GM12878 (cell line): ENCODE results near the gene SMIM32. TPM values are rescaled to one million over a fixed set of nuclear protein-coding genes. Genes with fewer than 3 reads are reported as not detected.

Source experiments
- ATAC-seq: fragments of 200-7000 bp; cut with Tn5 transposase; 3 replicates; pipeline ENCODE4 v1.9.1; 2020; ENCODE audit warnings: mild to moderate bottlenecking, moderate library complexity
- BruUV-seq: library from RNA; stranded (reverse); fragments of 400-500 nt; replicated peaks from 2 replicates; lab custom pipeline; 2021; lab: Mats Ljungman, UMichigan
- CTCF ChIA-PET: fragments of 300-600 bp; sonication (Branson Sonifier 250); formaldehyde crosslinking; extraction: SDS; loops from one replicate; lab custom pipeline; 2021; ENCODE audit warnings: inconsistent platforms; lab: Yijun Ruan, JAX
- POLR2A ChIA-PET: fragments of 350-600 bp; formaldehyde crosslinking; extraction: SDS; loops from one replicate; lab custom pipeline; 2021; ENCODE audit warnings: inconsistent platforms; lab: Charles Lee
- RAD21 ChIA-PET: fragments of 300-600 bp; sonication (Branson Sonifier 250); formaldehyde crosslinking; loops from one replicate; lab custom pipeline; 2023; ENCODE audit warnings: antibody characterized with exemption; ENCODE audit not compliant: unreplicated experiment; lab: Charles Lee
- SMC1A ChIA-PET: fragments of 300-600 bp; sonication (Branson Sonifier 250); formaldehyde crosslinking; loops from one replicate; lab custom pipeline; 2023; ENCODE audit not compliant: unreplicated experiment, uncharacterized antibody; lab: Charles Lee
- DNase-seq: peaks from one replicate; pipeline ENCODE4 v3.0.0-alpha.2; 2011; ENCODE audit warnings: low read depth, low spot score
- FAIRE-seq: peaks from 3 replicates; lab custom pipeline; 2011; peaks lifted over from hg19 to GRCh38; lab: Jason Lieb, UNC
- H2AFZ ChIP-seq: 2 replicates; pipeline ENCODE4 v1.6.0; 2011; ENCODE audit warnings: low read depth, low read length, control low read depth; ENCODE audit not compliant: control insufficient read depth
- H3K27ac ChIP-seq: 2 replicates; pipeline ENCODE4 v1.5.1; 2011; ENCODE audit warnings: control low read depth; ENCODE audit not compliant: control insufficient read depth, insufficient read depth
- H3K27me3 ChIP-seq, 2 experiments: replicated peaks in 1 of 2; 2 replicates each; pipeline versions ENCODE4 v1.6.0 to v1.6.1; 2011; ENCODE audit warnings: low read length in 1 of 2; ENCODE audit not compliant: control insufficient read depth in 2 of 2, insufficient read depth in 2 of 2
- H3K36me3 ChIP-seq, 2 experiments: 2 replicates each; pipeline ENCODE4 v1.5.1; 2011; ENCODE audit warnings: low read length in 1 of 2; ENCODE audit not compliant: control insufficient read depth in 2 of 2, insufficient read depth in 2 of 2
- H3K4me1 ChIP-seq: 2 replicates; pipeline ENCODE4 v1.6.1; 2011; ENCODE audit warnings: mild to moderate bottlenecking, low read length, moderate library complexity, mixed read lengths; ENCODE audit not compliant: control insufficient read depth, insufficient read depth
- H3K4me2 ChIP-seq: 2 replicates; pipeline ENCODE4 v1.6.0; 2011; ENCODE audit warnings: control low read depth; ENCODE audit not compliant: control insufficient read depth, insufficient read depth
- H3K4me3 ChIP-seq: fragments of 200-600 bp; sonication (generic); 2 replicates; pipeline ENCODE4 v1.5.1; 2016
- H3K79me2 ChIP-seq: 2 replicates; pipeline ENCODE4 v1.6.0; 2011; ENCODE audit warnings: low read length; ENCODE audit not compliant: control insufficient read depth, insufficient read depth
- H3K9ac ChIP-seq: 2 replicates; pipeline ENCODE4 v1.8.0; 2011; ENCODE audit warnings: low read length, control low read depth, mixed read lengths; ENCODE audit not compliant: control insufficient read depth, insufficient read depth
- H3K9me3 ChIP-seq: replicated peaks from 3 replicates; pipeline ENCODE4 v1.5.1; 2011; ENCODE audit warnings: mild to moderate bottlenecking, low read length; ENCODE audit not compliant: control insufficient read depth, insufficient read depth
- H4K20me1 ChIP-seq: 2 replicates; pipeline ENCODE4 v1.6.0; 2011; ENCODE audit not compliant: control insufficient read depth, insufficient read depth
- CEBPZ ChIP-seq: fragments of 150-350 bp; IDR thresholded peaks from 2 replicates; pipeline ENCODE4 v1.6.1; 2016; ENCODE audit warnings: low read depth, low read length
- CHD4 ChIP-seq: fragments of 200-600 bp; sonication (generic); IDR thresholded peaks from 2 replicates; pipeline ENCODE4 v1.6.1; 2016; ENCODE audit warnings: mild to moderate bottlenecking
- CTCF ChIP-seq, 3 experiments: IDR thresholded peaks in 2 of 3; conservative IDR thresholded peaks in 1 of 3; 2 replicates each; pipeline ENCODE4 v1.5.1; 2011; ENCODE audit warnings: low read depth in 3 of 3, low read length in 3 of 3, mild to moderate bottlenecking in 3 of 3, control low read depth in 2 of 3, moderate library complexity in 2 of 3, inconsistent platforms in 1 of 3, mixed read lengths in 1 of 3; ENCODE audit not compliant: control insufficient read depth in 2 of 3, insufficient read depth in 1 of 3; ENCODE audit errors: extremely low read depth in 1 of 3
- E2F4 ChIP-seq: IDR thresholded peaks from 2 replicates; pipeline ENCODE4 v1.6.1; 2012; ENCODE audit warnings: low read depth, low read length, improper control_type of control experiment
- FOS ChIP-seq: IDR thresholded peaks from 3 replicates; pipeline ENCODE4 v1.6.1; 2011; ENCODE audit warnings: borderline replicate concordance; ENCODE audit not compliant: insufficient read length; ENCODE audit errors: extremely low read depth
- FOXM1 ChIP-seq: IDR thresholded peaks from 2 replicates; pipeline ENCODE4 v1.6.1; 2012; ENCODE audit warnings: low read depth, mild to moderate bottlenecking, inconsistent platforms, low read length, moderate library complexity
- IKZF2 ChIP-seq, 2 experiments: fragments of 450-650 bp; IDR thresholded peaks; 2 replicates each; pipeline ENCODE4 v1.6.1; 2017; ENCODE audit warnings: mild to moderate bottlenecking in 2 of 2, moderate library complexity in 2 of 2
- NBN ChIP-seq: fragments of 450-650 bp; IDR thresholded peaks from 2 replicates; pipeline ENCODE4 v1.6.1; 2016
- NR2F1 ChIP-seq: fragments of 450-650 bp; conservative IDR thresholded peaks from 2 replicates; pipeline ENCODE4 v1.6.1; 2017; ENCODE audit warnings: mild to moderate bottlenecking
- NRF1 ChIP-seq: conservative IDR thresholded peaks from 2 replicates; pipeline ENCODE4 v1.6.1; 2011; ENCODE audit warnings: mild to moderate bottlenecking, low read depth, low read length, improper control_type of control experiment
- PAX8 ChIP-seq: fragments of 450-650 bp; IDR thresholded peaks from 2 replicates; pipeline ENCODE4 v1.6.1; 2017; ENCODE audit warnings: mild to moderate bottlenecking, moderate library complexity
- RAD21 ChIP-seq: IDR thresholded peaks from 2 replicates; pipeline ENCODE4 v1.6.1; 2011; ENCODE audit warnings: mild to moderate bottlenecking, low read depth, low read length, moderate library complexity; ENCODE audit not compliant: insufficient read depth
- RCOR1 ChIP-seq: conservative IDR thresholded peaks from 2 replicates; pipeline ENCODE4 v1.6.1; 2012; ENCODE audit warnings: low read depth, low read length, improper control_type of control experiment
- RUNX3 ChIP-seq: IDR thresholded peaks from 2 replicates; pipeline ENCODE4 v1.6.1; 2012; ENCODE audit warnings: low read length, inconsistent platforms
- SIN3A ChIP-seq: IDR thresholded peaks from 2 replicates; pipeline ENCODE4 v1.6.1; 2012; ENCODE audit warnings: low read depth, low read length, improper control_type of control experiment
- SMARCA5 ChIP-seq: fragments of 450-650 bp; IDR thresholded peaks from 2 replicates; pipeline ENCODE4 v1.6.1; 2017; ENCODE audit warnings: mild to moderate bottlenecking
- TCF3 ChIP-seq: IDR thresholded peaks from 2 replicates; pipeline ENCODE4 v1.6.1; 2012; ENCODE audit warnings: low read depth, mild to moderate bottlenecking, low read length, borderline replicate concordance; ENCODE audit not compliant: insufficient read depth
- ZBED1 ChIP-seq: IDR thresholded peaks from 2 replicates; pipeline ENCODE4 v1.6.1; 2016; ENCODE audit warnings: borderline replicate concordance
- ZNF384 ChIP-seq: IDR thresholded peaks from 2 replicates; pipeline ENCODE4 v1.6.1; 2012; ENCODE audit warnings: low read depth, mild to moderate bottlenecking, low read length, improper control_type of control experiment, borderline replicate concordance
- in situ Hi-C: fragments of 300-500 bp; cut with MboI; formaldehyde crosslinking; loops from 9 replicates; pipeline ENCODE4 v1.14.3; 2018; ENCODE audit warnings: mixed read lengths
- intact Hi-C: fragments of 100-400 bp; cut with micrococcal nuclease; formaldehyde crosslinking; loops from one replicate; pipeline ENCODE4 v1.14.2; 2022; ENCODE audit not compliant: unreplicated experiment
- polyA plus RNA-seq, 11 experiments: library from polyadenylated mRNA; depleted of rRNA in 4 of 11; unstranded in 6 of 11; stranded (reverse) in 5 of 11; fragments of >200 nt; fragmentation: Nextera tagmentation in 4 of 11; fragmentation: Illumina TruSeq in 1 of 11; extraction: Ambion mirVana in 4 of 11; extraction: Trizol in 1 of 11; gene quantifications; 1 replicate in 1 of 11; 2 replicates in 10 of 11; pipeline versions ENCODE4 v1.2.1 to v1.2.3, GENCODE V29; 2011 to 2016; ENCODE audit warnings: inconsistent platforms in 2 of 11, missing spikeins in 2 of 11, low read depth in 1 of 11
- total RNA-seq, 4 experiments: library from RNA; depleted of rRNA in 3 of 4; stranded (reverse); fragments of >200 nt in 3 of 4; fragmentation: Illumina TruSeq in 1 of 4; extraction: Trizol in 1 of 4; gene quantifications; 2 replicates each; pipeline versions ENCODE4 v1.2.1 to v1.2.3, GENCODE V29; 2013 to 2021

SMIM32 gene
- total and polyA plus RNA-seq, 10 of the 15 experiments (the other 5 are each of a cell fraction or from before 2014, with no cell fraction given) = not detected

GRCh38 chr5:136143312-136143711 lies 49.6 kb downstream of the SMIM32 start (continued):
- TF ChIP-seq ZNF384 (no peak), FOS (no peak), SIN3A (no peak), TCF3 (no peak)

DNA sequence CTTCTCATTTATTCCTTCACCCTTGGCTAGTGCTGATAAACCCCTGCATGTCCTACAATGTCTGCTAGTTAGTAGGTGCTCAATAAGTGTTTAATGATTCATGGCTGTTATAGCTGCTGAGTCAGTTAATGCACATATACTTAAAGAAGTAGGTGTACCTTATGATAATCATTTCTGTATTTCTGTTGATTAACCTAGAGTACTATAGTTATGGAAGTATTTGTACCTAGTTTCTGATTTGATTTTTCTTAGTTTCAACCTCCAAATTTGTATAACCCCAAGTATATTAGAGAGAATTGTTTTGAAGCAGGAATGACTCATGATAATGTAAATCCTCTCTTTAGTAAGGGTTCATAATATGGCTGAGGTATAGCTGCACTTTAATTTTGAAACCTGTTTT lies 51.4 kb downstream of the SMIM32 start:
- Histone ChIP-seq H2AFZ (no peak overlapping the region), H3K4me1 (no peaks in the 10 kb centered on the region), H3K4me3 (no peak overlapping the region), H3K9me3 (no peaks in the 10 kb centered on the region), H3K79me2 (peaks cover 23% of the 10 kb centered on the region), H3K4me2 (no peak overlapping the region), H3K27ac (no peak overlapping the region), H3K9ac (no peak overlapping the region), H3K36me3 (no peaks in the 10 kb centered on the region), H3K27me3 (no peaks in the 10 kb centered on the region), H4K20me1 (no peaks in the 10 kb centered on the region)
- FAIRE-seq = no peak
- POLR2A ChIA-PET = interaction anchor here (1.4 to 2.8 kb wide), 2 partner anchors 9 to 90 kb away, joined by 3 to 10 read pairs; partner anchors contain the start of gene SMAD5
- BruUV-seq = no TSS peak
- CTCF ChIA-PET = interaction anchor here (0.8 to 2.1 kb wide), 3 partner anchors 9 to 28 kb away, joined by 3 to 7 read pairs (median 3); no protein-coding TSS in a partner anchor
- RAD21 ChIA-PET = interaction anchor here (1.4 kb wide), 1 partner anchor 9 kb away, joined by 5 read pairs; the partner anchor contains the start of gene SMAD5
- peak; percentile 75 for ATAC-seq
- intact Hi-C loops = no loop called here
- SMC1A ChIA-PET = interaction anchor here (0.6 to 2.5 kb wide), 13 partner anchors 10 to 78 kb away, joined by 3 to 10 read pairs (median 4); partner anchors contain the start of gene SMAD5
- DNase-seq = no peak
- in situ Hi-C loops = no loop called here
- TF ChIP-seq CTCF (IDR thresholded peaks at IDR 0.05 in 2 of 3, conservative IDR thresholded peaks at IDR 0.05 in 1 of 3; ENCODE audit: control insufficient read depth in 2 of 3, extremely low read depth in 1 of 3, insufficient read depth in 1 of 3, low read depth in 3 of 3, low read length in 3 of 3) = no peak
- no peak for TF ChIP-seq TCF3
- TF ChIP-seq ZBED1 = no peak
- TF ChIP-seq FOXM1 = 0 out of 2 replicates have a peak, but pooled peaks have one; percentile 30
- no peak for TF ChIP-seq PAX8
- TF ChIP-seq RAD21 = no peak
- no peak for TF ChIP-seq SMARCA5
- no peak for TF ChIP-seq NBN
- peak; percentile 84 for TF ChIP-seq RUNX3
- TF ChIP-seq NR2F1 = no peak
- no peak for TF ChIP-seq CEBPZ
- TF ChIP-seq CHD4 = no peak
- 0 out of 2 replicates have a peak, but pooled peaks have one; percentile 32 for TF ChIP-seq RCOR1
- peak; percentile 18 to 26; a peak in 1 of 4 replicates for TF ChIP-seq IKZF2 (IDR thresholded peaks at IDR 0.05)
- no peak for TF ChIP-seq NRF1
- no peak for TF ChIP-seq E2F4
